ENCODE measurements around the gene FFAR3.

GRCh38 chr19:35310331-35310730 is 47.9 kb upstream of the FFAR3 start:
- TF ChIP-seq CTCF (IDR thresholded peaks at IDR 0.05 in 8 of 11, conservative IDR thresholded peaks at IDR 0.05 in 3 of 11): no peak
- no peak for TF ChIP-seq POLR2A (IDR thresholded peaks at IDR 0.05)

Measured in spleen (tissue), 7 donors.